ENCODE data around the gene GRK7. TPM values are rescaled to one million over a fixed set of nuclear protein-coding genes. Genes with fewer than 3 reads are reported as not detected.

Gene GRK7
- total and polyA plus RNA-seq, 12 donors: 0.03 to 0.07 TPM; not detected in 10

- intact Hi-C loops (cut with DNase I): loop anchor here in 9 of 10 donors (1.0 to 10.0 kb wide), 15 partner anchors 52 to 485 kb away; partner anchors contain the start of genes ATP1B3 (in 4 of the 9) and GK5 (in 1 of the 9)
- Histone ChIP-seq H3K27me3 (no peaks in the 10 kb centered on the region), H3K9me3 (no peaks in the 10 kb centered on the region), H3K4me3 (peak overlapping the region in 7 of 10 donors; percentile 78 to 99 (median 95)), H3K4me1 (peaks cover 9 to 59% (median 51%) of the 10 kb centered on the region in 9 donors), H3K36me3 (peaks cover 0 to 22% (median 4%) of the 10 kb centered on the region in 9 donors), H3K27ac (peak overlapping the region in 7 of 10 donors; percentile 17 to 97 (median 95))
- 74 to 83% methylated on average over 2 of the region's 2 CpGs for WGBS, 2 donors
- TF ChIP-seq CTCF (IDR thresholded peaks at IDR 0.05): no peak
- DNase-seq: no peak
- no peak for ATAC-seq
These were observed 23.5 kb upstream of the GRK7 start for GRCh38 chr3:141739731-141740130.

- ATAC-seq: no peak
- no peak for TF ChIP-seq CTCF (IDR thresholded peaks at IDR 0.05)
- Histone ChIP-seq H3K27ac (peak overlapping the region in 5 of 10 donors; percentile 17 to 97 (median 95)), H3K4me3 (peak overlapping the region in 3 of 10 donors; percentile 1 to 95 (median 2)), H3K36me3 (peaks cover 0 to 29% (median 10%) of the 10 kb centered on the region in 9 donors), H3K4me1 (peaks cover 9 to 59% (median 53%) of the 10 kb centered on the region in 9 donors), H3K9me3 (no peaks in the 10 kb centered on the region), H3K27me3 (no peaks in the 10 kb centered on the region)
- no peak for DNase-seq
- intact Hi-C loops (cut with DNase I): loop anchor here in 4 of 10 donors (1.0 to 10.0 kb wide), 4 partner anchors 54 to 174 kb away; partner anchors contain the start of gene ATP1B3 (in 2 of the 4)
These were observed 22.9 kb upstream of the GRK7 start for GRCh38 chr3:141740349-141740748.

- WGBS, 2 donors: 81% methylated on average over 1 of the region's 1 CpG
- ATAC-seq: no peak
- no peak overlapping the region for H3K27ac ChIP-seq
- no peaks in the 10 kb centered on the region for H3K27me3 ChIP-seq
- H3K9me3 ChIP-seq: no peaks in the 10 kb centered on the region
- peaks cover 9 to 59% (median 49%) of the 10 kb centered on the region in 9 donors for H3K4me1 ChIP-seq
- no peak for DNase-seq
- H3K36me3 ChIP-seq: peaks cover 0 to 58% (median 35%) of the 10 kb centered on the region in 9 donors
- intact Hi-C loops (cut with DNase I): loop anchor here in 3 of 10 donors (10.0 kb wide), 3 partner anchors 51 to 171 kb away; partner anchors contain the start of gene ATP1B3 (in 2 of the 3)
- H3K4me3 ChIP-seq: no peak overlapping the region
- TF ChIP-seq CTCF (IDR thresholded peaks at IDR 0.05): no peak
These were observed 19.9 kb upstream of the GRK7 start for GRCh38 chr3:141743305-141743704.

- ATAC-seq (no peak), DNase-seq (no peak)
- Histone ChIP-seq H3K4me1 (peaks cover 0 to 28% (median 22%) of the 10 kb centered on the region in 9 donors), H3K4me3 (no peak overlapping the region), H3K36me3 (peaks cover 0 to 95% (median 35%) of the 10 kb centered on the region in 9 donors), H3K27me3 (no peaks in the 10 kb centered on the region), H3K9me3 (no peaks in the 10 kb centered on the region), H3K27ac (no peak overlapping the region)
- intact Hi-C loops (cut with DNase I): loop anchor here in 3 of 10 donors (10.0 kb wide), 3 partner anchors 48 to 168 kb away; partner anchors contain the start of gene ATP1B3 (in 2 of the 3)
- WGBS, 2 donors: 96 to 97% methylated on average over 4 of the region's 4 CpGs
- no peak for TF ChIP-seq CTCF (IDR thresholded peaks at IDR 0.05)
These were observed 16.2 kb upstream of the GRK7 start for GRCh38 chr3:141746962-141747361.

Measured in heart right ventricle (tissue), 16 donors.